Panc1 (cell line): ENCODE data around the gene JADE1. TPM values are rescaled to one million over a fixed set of nuclear protein-coding genes. Genes with fewer than 3 reads are reported as not detected.

Experiments
- ATAC-seq: fragments of 200-7000 bp; cut with Tn5 transposase; 2 replicates; pipeline ENCODE4 v1.9.1; 2020; ENCODE audit warnings: mild to moderate bottlenecking, moderate library complexity
- BruUV-seq: library from RNA; stranded (reverse); fragments of 400-500 nt; replicated peaks from 2 replicates; lab custom pipeline; 2021; lab: Mats Ljungman, UMichigan
- CTCF ChIA-PET: fragments of 300-600 bp; sonication (Branson Sonifier 250); formaldehyde crosslinking; loops from one replicate; lab custom pipeline; 2022; ENCODE audit warnings: antibody characterized with exemption; lab: Charles Lee
- POLR2A ChIA-PET: fragments of 300-600 bp; sonication (Branson Sonifier 250); formaldehyde crosslinking; loops from one replicate; lab custom pipeline; 2022; ENCODE audit warnings: antibody characterized with exemption; lab: Charles Lee
- DNase-seq: peaks from one replicate; pipeline ENCODE4 v3.0.0-alpha.2; 2010; ENCODE audit warnings: low read depth, low spot score
- H3K27ac ChIP-seq: 2 replicates; pipeline ENCODE4 v1.5.1; 2011; ENCODE audit warnings: mild to moderate bottlenecking, low read length, inconsistent platforms
- H3K27me3 ChIP-seq: fragments of 200-500 bp; sonication (Bioruptor generic); 2 replicates; pipeline ENCODE4 v1.6.0; 2014; ENCODE audit warnings: low read length, inconsistent platforms; ENCODE audit not compliant: control insufficient read depth, insufficient read depth
- H3K36me3 ChIP-seq: fragments of 200-500 bp; sonication (Bioruptor generic); 2 replicates; pipeline ENCODE4 v1.5.1; 2014; ENCODE audit warnings: inconsistent platforms, mild to moderate bottlenecking, low read length, moderate library complexity; ENCODE audit not compliant: control insufficient read depth, insufficient read depth
- H3K4me1 ChIP-seq: 2 replicates; pipeline ENCODE4 v1.5.1; 2011; ENCODE audit warnings: inconsistent platforms, mild to moderate bottlenecking, low read length, moderate library complexity; ENCODE audit not compliant: control insufficient read depth, insufficient read depth
- H3K4me3 ChIP-seq, 2 experiments: 2 replicates each; pipeline ENCODE4 v1.5.1; 2011 to 2012; ENCODE audit warnings: low read depth in 2 of 2, low read length in 2 of 2, mild to moderate bottlenecking in 2 of 2, inconsistent platforms in 1 of 2, moderate library complexity in 1 of 2
- H3K9me3 ChIP-seq: fragments of 200-500 bp; sonication (Bioruptor generic); 2 replicates; pipeline ENCODE4 v1.5.1; 2014; ENCODE audit warnings: low read depth, mild to moderate bottlenecking, inconsistent platforms, low read length, moderate library complexity; ENCODE audit not compliant: control insufficient read depth, insufficient read depth
- POLR2AphosphoS5 ChIP-seq: IDR thresholded peaks from 2 replicates; pipeline ENCODE4 v1.6.1; 2012; ENCODE audit warnings: mild to moderate bottlenecking, low read depth, low read length, moderate library complexity
- SIN3A ChIP-seq: IDR thresholded peaks from 2 replicates; pipeline ENCODE4 v1.6.1; 2012; ENCODE audit warnings: low read depth, mild to moderate bottlenecking, low read length, moderate library complexity, borderline replicate concordance; ENCODE audit not compliant: insufficient read depth
- TCF7L2 ChIP-seq: IDR thresholded peaks from 2 replicates; pipeline ENCODE4 v1.6.1; 2011; ENCODE audit warnings: mild to moderate bottlenecking, low read depth, low read length, inconsistent platforms
- in situ Hi-C: cut with HindIII; loops from 2 replicates; pipeline ENCODE4 v1.10.0; 2016; ENCODE audit warnings: low sequenced_read_pairs, low pct_unique_long_range_greater_than_20kb
- intact Hi-C: fragments of 100-400 bp; cut with micrococcal nuclease; formaldehyde crosslinking; loops from one replicate; pipeline ENCODE4 v1.10.0; 2022; ENCODE audit not compliant: unreplicated experiment
- total RNA-seq: library from RNA; stranded (reverse); gene quantifications from one replicate; pipeline ENCODE4 v1.2.1, GENCODE V29; 2021; ENCODE audit not compliant: unreplicated experiment
- TF ChIP-seq, protein P1 (sequence below): fragments of 450-650 bp; IDR thresholded peaks from 2 replicates; pipeline ENCODE4 v1.5.1; 2017; ENCODE audit warnings: mild to moderate bottlenecking
- TF ChIP-seq, protein P2 (sequence below), 2 experiments: IDR thresholded peaks; 2 replicates each; pipeline ENCODE4 v1.6.1; 2011 to 2012; ENCODE audit warnings: low read depth in 2 of 2, control low read depth in 1 of 2, low read length in 1 of 2, mild to moderate bottlenecking in 1 of 2, moderate library complexity in 1 of 2; ENCODE audit not compliant: insufficient read depth in 1 of 2

JADE1 gene
- total RNA-seq, 1 experiment from 2014 or later: 23.4 TPM

DNA sequence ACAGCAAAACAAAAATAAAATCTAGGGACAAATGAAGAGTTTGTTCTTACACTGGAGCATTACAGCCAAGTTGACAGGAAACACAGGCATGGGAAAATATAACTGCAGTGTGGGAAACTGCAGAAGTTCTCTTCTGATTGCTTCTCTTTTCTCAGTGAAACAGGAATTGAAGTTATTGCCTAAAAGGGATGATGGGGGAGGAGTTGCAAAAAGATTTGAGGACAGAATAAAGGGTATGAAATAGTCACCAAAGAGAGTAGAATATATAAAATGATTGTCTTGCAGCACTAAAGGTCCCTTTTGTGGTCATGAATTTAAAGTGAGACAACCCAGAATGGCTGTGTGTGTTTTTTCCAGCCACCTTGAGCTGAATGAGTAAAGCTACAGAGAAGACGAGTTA lies 103.7 kb downstream of the JADE1 start:
- ChIA-PET POLR2A (no interaction called here), CTCF (no interaction called here)
- no peaks in the 10 kb centered on the region for H3K4me1 ChIP-seq
- in situ Hi-C loops: no loop called here
- no peaks in the 10 kb centered on the region for H3K9me3 ChIP-seq
- no peaks in the 10 kb centered on the region for H3K36me3 ChIP-seq
- no peaks in the 10 kb centered on the region for H3K27me3 ChIP-seq
- intact Hi-C loops: no loop called here
- DNase-seq (no peak), ATAC-seq (no peak)
- TF ChIP-seq, protein P1, sequence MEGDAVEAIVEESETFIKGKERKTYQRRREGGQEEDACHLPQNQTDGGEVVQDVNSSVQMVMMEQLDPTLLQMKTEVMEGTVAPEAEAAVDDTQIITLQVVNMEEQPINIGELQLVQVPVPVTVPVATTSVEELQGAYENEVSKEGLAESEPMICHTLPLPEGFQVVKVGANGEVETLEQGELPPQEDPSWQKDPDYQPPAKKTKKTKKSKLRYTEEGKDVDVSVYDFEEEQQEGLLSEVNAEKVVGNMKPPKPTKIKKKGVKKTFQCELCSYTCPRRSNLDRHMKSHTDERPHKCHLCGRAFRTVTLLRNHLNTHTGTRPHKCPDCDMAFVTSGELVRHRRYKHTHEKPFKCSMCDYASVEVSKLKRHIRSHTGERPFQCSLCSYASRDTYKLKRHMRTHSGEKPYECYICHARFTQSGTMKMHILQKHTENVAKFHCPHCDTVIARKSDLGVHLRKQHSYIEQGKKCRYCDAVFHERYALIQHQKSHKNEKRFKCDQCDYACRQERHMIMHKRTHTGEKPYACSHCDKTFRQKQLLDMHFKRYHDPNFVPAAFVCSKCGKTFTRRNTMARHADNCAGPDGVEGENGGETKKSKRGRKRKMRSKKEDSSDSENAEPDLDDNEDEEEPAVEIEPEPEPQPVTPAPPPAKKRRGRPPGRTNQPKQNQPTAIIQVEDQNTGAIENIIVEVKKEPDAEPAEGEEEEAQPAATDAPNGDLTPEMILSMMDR: no peak
- TF ChIP-seq POLR2AphosphoS5 (no peak), TCF7L2 (no peak), SIN3A (no peak)
- TF ChIP-seq, protein P2, sequence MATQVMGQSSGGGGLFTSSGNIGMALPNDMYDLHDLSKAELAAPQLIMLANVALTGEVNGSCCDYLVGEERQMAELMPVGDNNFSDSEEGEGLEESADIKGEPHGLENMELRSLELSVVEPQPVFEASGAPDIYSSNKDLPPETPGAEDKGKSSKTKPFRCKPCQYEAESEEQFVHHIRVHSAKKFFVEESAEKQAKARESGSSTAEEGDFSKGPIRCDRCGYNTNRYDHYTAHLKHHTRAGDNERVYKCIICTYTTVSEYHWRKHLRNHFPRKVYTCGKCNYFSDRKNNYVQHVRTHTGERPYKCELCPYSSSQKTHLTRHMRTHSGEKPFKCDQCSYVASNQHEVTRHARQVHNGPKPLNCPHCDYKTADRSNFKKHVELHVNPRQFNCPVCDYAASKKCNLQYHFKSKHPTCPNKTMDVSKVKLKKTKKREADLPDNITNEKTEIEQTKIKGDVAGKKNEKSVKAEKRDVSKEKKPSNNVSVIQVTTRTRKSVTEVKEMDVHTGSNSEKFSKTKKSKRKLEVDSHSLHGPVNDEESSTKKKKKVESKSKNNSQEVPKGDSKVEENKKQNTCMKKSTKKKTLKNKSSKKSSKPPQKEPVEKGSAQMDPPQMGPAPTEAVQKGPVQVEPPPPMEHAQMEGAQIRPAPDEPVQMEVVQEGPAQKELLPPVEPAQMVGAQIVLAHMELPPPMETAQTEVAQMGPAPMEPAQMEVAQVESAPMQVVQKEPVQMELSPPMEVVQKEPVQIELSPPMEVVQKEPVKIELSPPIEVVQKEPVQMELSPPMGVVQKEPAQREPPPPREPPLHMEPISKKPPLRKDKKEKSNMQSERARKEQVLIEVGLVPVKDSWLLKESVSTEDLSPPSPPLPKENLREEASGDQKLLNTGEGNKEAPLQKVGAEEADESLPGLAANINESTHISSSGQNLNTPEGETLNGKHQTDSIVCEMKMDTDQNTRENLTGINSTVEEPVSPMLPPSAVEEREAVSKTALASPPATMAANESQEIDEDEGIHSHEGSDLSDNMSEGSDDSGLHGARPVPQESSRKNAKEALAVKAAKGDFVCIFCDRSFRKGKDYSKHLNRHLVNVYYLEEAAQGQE (IDR thresholded peaks at IDR 0.05; ENCODE audit: insufficient read depth in 1 of 2, low read depth in 2 of 2, low read length in 1 of 2): no peak
- no peak overlapping the region for H3K4me3 ChIP-seq
- no TSS peak for BruUV-seq
- H3K27ac ChIP-seq: no peak overlapping the region

DNA sequence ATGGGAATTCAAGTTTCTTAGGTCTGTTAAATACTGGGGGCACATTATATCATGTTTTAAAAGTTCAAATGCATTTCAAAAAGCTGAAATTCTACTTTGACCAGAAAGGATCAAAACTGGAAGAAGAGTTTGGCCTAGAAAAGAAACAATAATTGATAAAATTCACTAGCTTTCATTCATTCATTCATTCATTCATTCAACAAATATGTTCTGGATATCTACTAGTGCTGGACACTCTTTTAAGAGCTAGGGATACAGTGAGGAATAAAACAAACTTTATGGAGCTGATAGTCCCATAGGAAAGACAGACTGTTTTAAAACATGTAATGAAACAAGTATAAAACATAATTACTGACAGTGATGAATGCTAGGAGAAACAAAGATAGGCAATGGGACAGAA lies 106.0 kb downstream of the JADE1 start:
- ATAC-seq: no peak

More for the DNA sequence above, 106.0 kb downstream of the JADE1 start:
- in situ Hi-C loops: no loop called here
- DNase-seq: no peak
- BruUV-seq: no TSS peak
- H3K4me3 ChIP-seq: no peak overlapping the region
- intact Hi-C loops: no loop called here
- H3K27ac ChIP-seq: no peak overlapping the region
- no peaks in the 10 kb centered on the region for H3K4me1 ChIP-seq
- H3K27me3 ChIP-seq: no peaks in the 10 kb centered on the region
- H3K36me3 ChIP-seq: no peaks in the 10 kb centered on the region
- CTCF ChIA-PET: no interaction called here
- TF ChIP-seq, protein P2 (IDR thresholded peaks at IDR 0.05; ENCODE audit: insufficient read depth in 1 of 2, low read depth in 2 of 2, low read length in 1 of 2): no peak
- TF ChIP-seq POLR2AphosphoS5 (no peak), SIN3A (no peak), TCF7L2 (no peak)
- TF ChIP-seq, protein P1: no peak
- POLR2A ChIA-PET: no interaction called here
- no peaks in the 10 kb centered on the region for H3K9me3 ChIP-seq
